Measurements from ENCODE around the gene SCARF2. TPM values are rescaled to one million over a fixed set of nuclear protein-coding genes. Genes with fewer than 3 reads are reported as not detected.
"Not testable (repeated sequence)": the region's sequence is repeated elsewhere in the genome, so short reads cannot be mapped to it uniquely, and the experiment has no call there.

The SCARF2 gene
- 10 to 100 TPM; 22.9 to 24.1 TPM for total RNA-seq
- polyA plus RNA-seq (ENCODE audit: insufficient read length in 6 of 6) = 10 to 100 TPM; 15.8 to 36.4 (median 22.3) TPM
- long read RNA-seq, donor 1, transcript SCARF2-203 (11 exons, 3,248 nt) = major isoform, 5 of 24 reads
- long read RNA-seq, donor 1, partial matches to known transcripts = 16 of 24 reads
- long read RNA-seq, donor 1, other reads (novel, unspliced or antisense) = 0 of 24 reads
- long read RNA-seq, donor 2, transcript SCARF2-202 (11 exons, 3,232 nt) = major isoform, 7 of 19 reads
- long read RNA-seq, donor 2, partial matches to known transcripts = 9 of 19 reads
- long read RNA-seq, donor 2, other reads (novel, unspliced or antisense) = 0 of 19 reads
- long read RNA-seq, donor 3, transcript SCARF2-202 (11 exons, 3,232 nt) = major isoform, 6 of 8 reads
- long read RNA-seq, donor 3, partial matches to known transcripts = 0 of 8 reads
- long read RNA-seq, donor 3, other reads (novel, unspliced or antisense) = 0 of 8 reads
- long read RNA-seq, donor 4, partial matches to known transcripts = 0 of 6 reads
- long read RNA-seq, donor 4, other reads (novel, unspliced or antisense) = 6 of 6 reads
- long read RNA-seq, donor 5, transcript SCARF2-202 (11 exons, 3,232 nt) = major isoform, 5 of 8 reads
- long read RNA-seq, donor 5, partial matches to known transcripts = 0 of 8 reads
- long read RNA-seq, donor 5, other reads (novel, unspliced or antisense) = 0 of 8 reads
- long read RNA-seq, donor 6, partial matches to known transcripts = 0 of 2 reads
- long read RNA-seq, donor 6, other reads (novel, unspliced or antisense) = 0 of 2 reads
- long read RNA-seq, donor 7, partial matches to known transcripts = 0 of 3 reads
- long read RNA-seq, donor 7, other reads (novel, unspliced or antisense) = 0 of 3 reads
- long read RNA-seq, donor 8, partial matches to known transcripts = 5 of 8 reads
- long read RNA-seq, donor 8, other reads (novel, unspliced or antisense) = 0 of 8 reads
- long read RNA-seq, donor 9 = 0 reads
- long read RNA-seq, donor 10, partial matches to known transcripts = 0 of 2 reads
- long read RNA-seq, donor 10, other reads (novel, unspliced or antisense) = 2 of 2 reads
- long read RNA-seq, donor 11, partial matches to known transcripts = 0 of 4 reads
- long read RNA-seq, donor 11, other reads (novel, unspliced or antisense) = 0 of 4 reads
- long read RNA-seq, donor 12, transcript SCARF2-202 (11 exons, 3,232 nt) = major isoform, 7 of 8 reads
- long read RNA-seq, donor 12, partial matches to known transcripts = 0 of 8 reads
- long read RNA-seq, donor 12, other reads (novel, unspliced or antisense) = 0 of 8 reads

GRCh38 chr22:20437613-20438426 is at the start of gene SCARF2:
Gene SCARF2, minus strand, starts transcription at chr22:20437825. Its CDS starts 71 bp downstream, at chr22:20437754.
- TF ChIP-seq CTCF (IDR thresholded peaks at IDR 0.05) = no peak
- Histone ChIP-seq H3K4me1 (peaks cover 9 to 30% of the 10 kb centered on the region in 2 donors), H3K36me3 (peaks cover 0 to 13% of the 10 kb centered on the region in 2 donors), H3K4me3 (peak within 1 kb of the TSS; percentile 48 to 55), H3K27ac (peak within 1 kb of the TSS; percentile 58 to 84), H3K27me3 (peaks cover 22 to 64% of the 10 kb centered on the region in 2 donors), H3K9me3 (no peaks in the 10 kb centered on the region)
- intact Hi-C loops (cut with DNase I) = no loop called here
- DNase-seq = peak in 3 of 4 donors; percentile 48 to 92 (median 83)
- ATAC-seq = peak; percentile 64

GRCh38 chr22:20486229-20486628 is 48.6 kb upstream of the SCARF2 start:
- intact Hi-C loops (cut with DNase I) = no loop called here
- H3K4me3 ChIP-seq = no peak overlapping the region
- no peak overlapping the region for H3K27ac ChIP-seq
- H3K9me3 ChIP-seq = no peaks in the 10 kb centered on the region
- DNase-seq (no peak), ATAC-seq (peak; percentile 21)
- no peaks in the 10 kb centered on the region for H3K27me3 ChIP-seq
- H3K4me1 ChIP-seq = peaks cover 0 to 5% of the 10 kb centered on the region in 2 donors
- peaks cover 0 to 22% of the 10 kb centered on the region in 2 donors for H3K36me3 ChIP-seq
- TF ChIP-seq CTCF (IDR thresholded peaks at IDR 0.05) = no peak

GRCh38 chr22:20484948-20485683 is 47.5 kb upstream of the SCARF2 start:
- Histone ChIP-seq H3K27ac (no peak overlapping the region), H3K4me3 (no peak overlapping the region), H3K36me3 (peaks cover 0 to 22% of the 10 kb centered on the region in 2 donors), H3K4me1 (peaks cover 0 to 5% of the 10 kb centered on the region in 2 donors), H3K27me3 (no peaks in the 10 kb centered on the region), H3K9me3 (no peaks in the 10 kb centered on the region)
- ATAC-seq (no peak), DNase-seq (no peak)
- no peak for TF ChIP-seq CTCF (IDR thresholded peaks at IDR 0.05)
- intact Hi-C loops (cut with DNase I) = no loop called here

DNA sequence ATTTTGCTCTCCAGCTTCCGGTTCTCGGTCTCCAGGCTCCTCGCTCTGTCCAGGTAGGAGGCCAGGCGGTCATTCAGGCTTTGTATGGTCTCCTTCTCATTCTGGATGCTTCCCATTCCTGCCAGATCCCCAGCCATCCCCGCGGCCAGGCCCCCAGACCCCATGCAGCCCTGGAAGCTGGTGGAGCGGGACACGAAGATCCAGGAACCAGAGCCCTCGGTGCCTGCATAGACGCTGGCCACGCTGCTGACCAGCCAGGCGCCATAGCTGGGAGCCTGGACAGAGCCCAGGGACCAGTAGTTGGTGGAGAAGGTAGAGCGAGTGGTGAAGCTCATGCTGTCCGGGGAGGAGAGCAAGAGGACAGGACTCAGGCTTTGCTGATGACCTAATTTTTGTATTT is 46.1 kb upstream of the SCARF2 start:
- Histone ChIP-seq H3K4me1 (peaks cover 0 to 5% of the 10 kb centered on the region in 2 donors), H3K27ac (no peak overlapping the region), H3K4me3 (no peak overlapping the region), H3K9me3 (no peaks in the 10 kb centered on the region), H3K36me3 (peaks cover 0 to 20% of the 10 kb centered on the region in 2 donors), H3K27me3 (no peaks in the 10 kb centered on the region)
- no peak for TF ChIP-seq CTCF (IDR thresholded peaks at IDR 0.05)
- ATAC-seq (no peak), DNase-seq (no peak)
- intact Hi-C loops (cut with DNase I) = no loop called here

DNA sequence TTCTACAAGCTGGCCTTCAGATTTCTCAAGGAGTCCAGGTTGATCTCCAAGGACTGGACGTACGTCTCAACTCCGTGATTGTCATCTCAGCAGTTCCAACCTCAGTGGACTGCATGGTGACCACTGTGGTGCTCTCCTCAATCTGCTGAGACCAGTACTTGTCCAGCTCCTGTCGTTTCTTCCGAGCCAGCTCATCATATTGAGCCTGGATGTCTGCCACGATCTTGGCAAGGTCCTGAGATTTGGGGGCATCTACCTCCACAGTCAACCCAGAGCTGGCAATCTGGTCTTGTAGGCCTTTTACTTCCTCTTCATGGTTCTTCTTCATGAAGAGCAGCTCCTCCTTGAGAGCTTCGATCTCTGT is 45.5 kb upstream of the SCARF2 start:
- H3K9me3 ChIP-seq; H3K4me1 ChIP-seq; DNase-seq; ATAC-seq; H3K4me3 ChIP-seq; intact Hi-C loops (cut with DNase I); H3K27me3 ChIP-seq; H3K27ac ChIP-seq: not testable (repeated sequence)
- peaks cover 0 to 14% of the 10 kb centered on the region in 2 donors for H3K36me3 ChIP-seq

Data from left lung (tissue), 14 donors.